HFFc6 (cell line): Measurements from ENCODE around the gene TTPAL. TPM values are rescaled to one million over a fixed set of nuclear protein-coding genes. Genes with fewer than 3 reads are reported as not detected.

Source experiments
- DNase-seq: peaks from one replicate; pipeline ENCODE4 v3.0.0-alpha.2; 2018
- H3K27ac Mint-ChIP-seq: 2 replicates; pipeline ENCODE4 v1.8.0; 2020; ENCODE audit warnings: mild to moderate bottlenecking, mixed read lengths
- H3K27me3 Mint-ChIP-seq: 2 replicates; pipeline ENCODE4 v1.8.0; 2021; ENCODE audit warnings: mild to moderate bottlenecking, moderate library complexity, mixed read lengths; ENCODE audit not compliant: insufficient read depth
- H3K36me3 Mint-ChIP-seq: 2 replicates; pipeline ENCODE4 v1.8.0; 2021; ENCODE audit warnings: low read depth, mixed read lengths
- H3K4me1 Mint-ChIP-seq: 2 replicates; pipeline ENCODE4 v1.8.0; 2020; ENCODE audit warnings: low read depth, mixed read lengths
- H3K4me3 Mint-ChIP-seq: 2 replicates; pipeline ENCODE4 v1.8.0; 2020; ENCODE audit warnings: mild to moderate bottlenecking, moderate library complexity, mixed read lengths
- H3K9me3 Mint-ChIP-seq: 2 replicates; pipeline ENCODE4 v1.8.0; 2020; ENCODE audit warnings: mild to moderate bottlenecking, mixed read lengths
- CTCF ChIP-seq: fragments of 200-600 bp; sonication (generic); IDR thresholded peaks from 2 replicates; pipeline ENCODE4 v1.5.0; 2021; ENCODE audit warnings: antibody characterized with exemption, mild to moderate bottlenecking
- long read RNA-seq: library from polyadenylated mRNA; unstranded; transcript quantifications from one replicate; pipeline ENCODE4 v2.0.0, GENCODE V29; 2019
- total RNA-seq, 6 experiments: library from RNA; stranded (reverse); fragmentation: NEBNext Ultra II Directional; extraction: Animal tissue kit (Norgen Biotek cat#: 25700); gene quantifications; 2 replicates in 1 of 6; 3 replicates in 5 of 6; pipeline ENCODE4 v1.2.3, GENCODE V29; 2021

Gene TTPAL
- 10 to 100 TPM; 28.7 to 38.7 (median 35.2) TPM for total RNA-seq
- long read RNA-seq, full-length matches to known transcripts = 12 of 29 reads
- long read RNA-seq, partial matches to known transcripts = 3 of 29 reads
- long read RNA-seq, other reads (novel, unspliced or antisense) = 14 of 29 reads

GRCh38 chr20:44475694-44476560 lies at the start of gene TTPAL:
TSS of gene TTPAL (plus strand) at chr20:44475874. CDS start at chr20:44480000, 4,126 bp downstream.
- H3K27ac Mint-ChIP-seq = peak within 1 kb of the TSS; percentile 95
- peak; percentile 70 for DNase-seq

GRCh38 chr20:44425923-44426322 lies 49.8 kb upstream of the TTPAL start:
- peaks cover 8% of the 10 kb centered on the region for H3K4me1 Mint-ChIP-seq
- H3K36me3 Mint-ChIP-seq = no peaks in the 10 kb centered on the region
- H3K9me3 Mint-ChIP-seq = no peaks in the 10 kb centered on the region
- no peak overlapping the region for H3K4me3 Mint-ChIP-seq
- H3K27ac Mint-ChIP-seq = no peak overlapping the region
- DNase-seq = no peak
- no peak for TF ChIP-seq CTCF
- H3K27me3 Mint-ChIP-seq = peaks cover 18% of the 10 kb centered on the region

More at GRCh38 chr20:44475694-44476560, at the start of gene TTPAL:
- H3K4me1 Mint-ChIP-seq = peaks cover 31% of the 10 kb centered on the region
- TF ChIP-seq CTCF = peak; percentile 63; the same call in 1 of the 2 replicates
- H3K36me3 Mint-ChIP-seq = peaks cover 7% of the 10 kb centered on the region
- no peaks in the 10 kb centered on the region for H3K9me3 Mint-ChIP-seq
- H3K27me3 Mint-ChIP-seq = peaks cover 4% of the 10 kb centered on the region; the same call in 1 of the 2 replicates
- H3K4me3 Mint-ChIP-seq = peak within 1 kb of the TSS; percentile 91

- Mint-ChIP-seq H3K27ac (no peak overlapping the region), H3K4me1 (peaks cover 4% of the 10 kb centered on the region)
Observed at GRCh38 chr20:44426879-44427790, 48.5 kb upstream of the TTPAL start.

GRCh38 chr20:44427804-44428173 lies 47.9 kb upstream of the TTPAL start:
- TF ChIP-seq CTCF = no peak
- no peak for DNase-seq
- Mint-ChIP-seq H3K36me3 (no peaks in the 10 kb centered on the region), H3K4me1 (no peaks in the 10 kb centered on the region), H3K27me3 (peaks cover 28% of the 10 kb centered on the region), H3K27ac (no peak overlapping the region), H3K9me3 (no peaks in the 10 kb centered on the region), H3K4me3 (no peak overlapping the region)

More at GRCh38 chr20:44426879-44427790, 48.5 kb upstream of the TTPAL start:
- no peak for DNase-seq
- Mint-ChIP-seq H3K36me3 (no peaks in the 10 kb centered on the region), H3K4me3 (no peak overlapping the region), H3K27me3 (peaks cover 27% of the 10 kb centered on the region), H3K9me3 (no peaks in the 10 kb centered on the region)
- TF ChIP-seq CTCF = no peak
